ENCODE results near the gene CCDC158. TPM values are rescaled to one million over a fixed set of nuclear protein-coding genes. Genes with fewer than 3 reads are reported as not detected.

CCDC158 gene
- total RNA-seq, 1 experiment from 2014 or later: not detected

DNA sequence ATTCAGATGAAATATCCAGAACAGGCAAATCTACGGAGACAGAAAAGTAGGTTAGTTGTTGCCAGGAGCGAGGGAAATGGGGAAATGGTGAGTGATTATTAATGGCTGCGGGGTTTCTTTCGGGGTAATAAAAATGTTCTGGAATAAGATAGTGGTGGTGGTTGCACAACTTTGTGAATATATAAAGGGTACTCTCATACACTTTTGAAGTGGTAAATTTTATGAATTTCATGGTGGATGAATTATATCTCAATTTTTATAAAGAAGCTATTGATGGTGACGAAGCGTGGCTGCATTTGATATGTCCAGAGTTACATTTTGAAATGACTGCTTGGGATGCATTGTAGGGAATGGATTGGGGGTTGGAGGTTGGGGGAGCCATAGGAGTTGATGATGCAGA lies 153.1 kb downstream of the CCDC158 start:
- no peak for DNase-seq (ENCODE audit: low spot score)
- in situ Hi-C loops (cut with HindIII; ENCODE audit: low sequenced_read_pairs): no loop called here

GRCh38 chr4:76266627-76267026 lies 154.3 kb downstream of the CCDC158 start:
- in situ Hi-C loops (cut with HindIII; ENCODE audit: low sequenced_read_pairs): no loop called here
- DNase-seq (ENCODE audit: low spot score): no peak

GRCh38 chr4:76265631-76266218 lies 155.2 kb downstream of the CCDC158 start:
- DNase-seq (ENCODE audit: low spot score): no peak
- in situ Hi-C loops (cut with HindIII; ENCODE audit: low sequenced_read_pairs): no loop called here

Other genes starting within 250 kb of the CCDC158 start
- gene SCARB2, start 207.3 kb downstream of the CCDC158 start, total RNA-seq (2014; rRNA removed; shearing (Covaris generic)): 39.9 and 61.3 TPM in 2 replicates
- 0.37 and 2.8 TPM in 2 replicates for gene FAM47E, start 169.4 kb downstream of the CCDC158 start, total RNA-seq (2014; rRNA removed; shearing (Covaris generic))
- gene STBD1, start 114.4 kb downstream of the CCDC158 start, total RNA-seq (2014; rRNA removed; shearing (Covaris generic)): 0.25 and 0.92 TPM in 2 replicates
- gene SHROOM3, start 14.1 kb upstream of the CCDC158 start, total RNA-seq (2014; rRNA removed; shearing (Covaris generic)): 58.4 and 66.0 TPM in 2 replicates

Data from G401 (cell line).